GM23338 (cell line): Measurements from ENCODE around the gene C2orf66. TPM values are rescaled to one million over a fixed set of nuclear protein-coding genes. Genes with fewer than 3 reads are reported as not detected.
A peak's percentile ranks its signal among the peaks of the same experiment; 100 is the strongest.

Experiments used
- ATAC-seq: fragments of 200-7000 bp; cut with Tn5 transposase; 3 replicates; pipeline ENCODE4 v1.9.1; 2020
- DNase-seq: peaks from one replicate; pipeline ENCODE4 v3.0.0-alpha.2; 2015; ENCODE audit warnings: low spot score
- H2AFZ ChIP-seq: fragments of 200-600 bp; sonication (generic); 2 replicates; pipeline ENCODE4 v1.8.0; 2016; ENCODE audit warnings: antibody characterized with exemption, mild to moderate bottlenecking, moderate library complexity
- H3F3A ChIP-seq: fragments of 200-600 bp; sonication (generic); replicated peaks from 2 replicates; pipeline ENCODE4 v1.8.0; 2017; ENCODE audit warnings: antibody characterized with exemption, mixed run types, low read depth
- H3K27ac ChIP-seq: fragments of 200-600 bp; sonication (generic); 2 replicates; pipeline ENCODE4 v1.6.1; 2016; ENCODE audit warnings: low read depth
- H3K27me3 ChIP-seq: fragments of 200-600 bp; sonication (generic); 2 replicates; pipeline ENCODE4 v1.8.0; 2016; ENCODE audit warnings: mild to moderate bottlenecking, mixed run types, moderate library complexity; ENCODE audit not compliant: insufficient read depth
- H3K36me3 ChIP-seq: fragments of 200-600 bp; sonication (generic); 2 replicates; pipeline ENCODE4 v1.8.0; 2016; ENCODE audit warnings: mild to moderate bottlenecking; ENCODE audit not compliant: insufficient read depth
- H3K4me1 ChIP-seq: fragments of 200-600 bp; sonication (generic); 2 replicates; pipeline ENCODE4 v1.8.0; 2016; ENCODE audit warnings: mild to moderate bottlenecking, moderate library complexity; ENCODE audit not compliant: insufficient read depth
- H3K4me2 ChIP-seq: fragments of 200-600 bp; sonication (generic); 2 replicates; pipeline ENCODE4 v1.7.1; 2017; ENCODE audit warnings: mixed run types
- H3K4me3 ChIP-seq: fragments of 200-600 bp; sonication (generic); 2 replicates; pipeline ENCODE4 v1.6.1; 2016; ENCODE audit warnings: mixed run types
- H3K79me2 ChIP-seq: fragments of 200-600 bp; sonication (generic); replicated peaks from 2 replicates; pipeline ENCODE4 v1.8.0; 2017; ENCODE audit warnings: mild to moderate bottlenecking; ENCODE audit not compliant: insufficient read depth
- H3K9me2 ChIP-seq: fragments of 200-600 bp; sonication (generic); 2 replicates; pipeline ENCODE4 v1.8.0; 2017; ENCODE audit not compliant: insufficient read depth
- H4K20me1 ChIP-seq: fragments of 200-600 bp; sonication (generic); replicated peaks from 2 replicates; pipeline ENCODE4 v1.8.0; 2017; ENCODE audit warnings: mild to moderate bottlenecking; ENCODE audit not compliant: insufficient read depth
- H3K27ac Mint-ChIP-seq: 2 replicates; pipeline ENCODE4 v1.8.0; 2020; ENCODE audit warnings: inconsistent platforms, mild to moderate bottlenecking, moderate library complexity, mixed read lengths
- H3K27me3 Mint-ChIP-seq: 3 replicates; pipeline ENCODE4 v1.8.0; 2022; ENCODE audit warnings: low read depth, mild to moderate bottlenecking, moderate library complexity, mixed read lengths, inconsistent platforms; ENCODE audit not compliant: insufficient read depth, poor library complexity
- H3K36me3 Mint-ChIP-seq: 3 replicates; pipeline ENCODE4 v1.8.0; 2021; ENCODE audit warnings: low read depth, mild to moderate bottlenecking, inconsistent platforms, moderate library complexity, mixed read lengths
- H3K4me1 Mint-ChIP-seq: 3 replicates; pipeline ENCODE4 v1.8.0; 2020; ENCODE audit warnings: mild to moderate bottlenecking, inconsistent platforms, mixed read lengths
- H3K4me3 Mint-ChIP-seq: 3 replicates; pipeline ENCODE4 v1.8.0; 2021; ENCODE audit warnings: moderate library complexity, mild to moderate bottlenecking, inconsistent platforms, mixed read lengths
- H3K9me3 Mint-ChIP-seq: 3 replicates; pipeline ENCODE4 v1.8.0; 2020; ENCODE audit warnings: moderate library complexity, mild to moderate bottlenecking, inconsistent platforms, mixed read lengths
- EZH2phosphoT487 ChIP-seq: fragments of 200-600 bp; sonication (generic); IDR thresholded peaks from one replicate; pipeline ENCODE4 v1.8.1; 2018; ENCODE audit warnings: antibody characterized with exemption; ENCODE audit not compliant: unreplicated experiment
- JUNB ChIP-seq: IDR thresholded peaks from one replicate; pipeline ENCODE4 v1.6.1; 2016; ENCODE audit warnings: antibody characterized with exemption; ENCODE audit not compliant: unreplicated experiment
- NANOG ChIP-seq: IDR thresholded peaks from 2 replicates; pipeline ENCODE4 v1.6.1; 2016; ENCODE audit warnings: antibody characterized with exemption, borderline replicate concordance
- POLR2AphosphoS5 ChIP-seq: IDR thresholded peaks from 2 replicates; pipeline ENCODE4 v1.6.1; 2016; ENCODE audit warnings: antibody characterized with exemption, low read depth
- REST ChIP-seq: IDR thresholded peaks from one replicate; pipeline ENCODE4 v1.6.1; 2018; ENCODE audit warnings: antibody characterized with exemption; ENCODE audit not compliant: unreplicated experiment
- STAT1 ChIP-seq: IDR thresholded peaks from one replicate; pipeline ENCODE4 v1.6.1; 2016; ENCODE audit warnings: antibody characterized with exemption; ENCODE audit not compliant: unreplicated experiment
- ZNF114 ChIP-seq: fragments of 250-450 bp; sonication (Bioruptor Pico); IDR thresholded peaks from 2 replicates; pipeline ENCODE4 v1.5.0; 2020; ENCODE audit warnings: mild to moderate bottlenecking, moderate library complexity
- polyA plus RNA-seq: library from polyadenylated mRNA; unstranded; fragments of >200 nt; fragmentation: Nextera tagmentation; extraction: Ambion mirVana; gene quantifications from 2 replicates; pipeline ENCODE4 v1.2.1, GENCODE V29; 2016
- total RNA-seq: library from RNA; depleted of rRNA; stranded (reverse); fragments of >200 nt; shearing (Covaris generic); gene quantifications from 2 replicates; pipeline ENCODE4 v1.2.3, GENCODE V29; 2014
- TF ChIP-seq, protein P1 (sequence below), 2 experiments: fragments of 200-600 bp in 1 of 2; sonication (generic) in 1 of 2; conservative IDR thresholded peaks; 2 replicates each; pipeline versions ENCODE4 v1.5.1 to v1.6.1; 2016 to 2017; ENCODE audit warnings: antibody characterized with exemption in 2 of 2, low read depth in 2 of 2, mild to moderate bottlenecking in 2 of 2, moderate library complexity in 1 of 2

Gene C2orf66
- total and polyA plus RNA-seq, 2 experiments from 2014 or later: not detected

- H3K27ac ChIP-seq: peak overlapping the region; percentile 86
Observed at GRCh38 chr2:196798980-196799379, 10.2 kb downstream of the C2orf66 start.

GRCh38 chr2:196792865-196793264 is 16.3 kb downstream of the C2orf66 start:
- no peak overlapping the region for H3K4me3 ChIP-seq
- H2AFZ ChIP-seq: no peak overlapping the region
- H3K79me2 ChIP-seq: no peaks in the 10 kb centered on the region; the same call in 1 of the 2 replicates
- H4K20me1 ChIP-seq: 0 out of 2 replicates have a peak, but pooled peaks cover 8% of the 10 kb centered on the region
- Mint-ChIP-seq H3K4me3 (no peak overlapping the region), H3K4me1 (no peaks in the 10 kb centered on the region), H3K27me3 (no peaks in the 10 kb centered on the region), H3K27ac (0 out of 2 replicates have a peak overlapping the region, but pooled peaks have one; percentile 12), H3K36me3 (peaks cover 53% of the 10 kb centered on the region), H3K9me3 (no peaks in the 10 kb centered on the region)
- ATAC-seq: no peak
- no peak overlapping the region for H3K27ac ChIP-seq
- H3K4me2 ChIP-seq: no peak overlapping the region
- H3K27me3 ChIP-seq: no peaks in the 10 kb centered on the region
- H3K4me1 ChIP-seq: no peaks in the 10 kb centered on the region
- no peaks in the 10 kb centered on the region for H3K9me2 ChIP-seq
- no peak for DNase-seq
- peaks cover 67% of the 10 kb centered on the region for H3K36me3 ChIP-seq
- H3F3A ChIP-seq: no peaks in the 10 kb centered on the region
- TF ChIP-seq STAT1 (no peak), ZNF114 (CRISPR knock-in tag) (no peak), REST (no peak), NANOG (no peak), EZH2phosphoT487 (no peak)
- TF ChIP-seq, protein P1, sequence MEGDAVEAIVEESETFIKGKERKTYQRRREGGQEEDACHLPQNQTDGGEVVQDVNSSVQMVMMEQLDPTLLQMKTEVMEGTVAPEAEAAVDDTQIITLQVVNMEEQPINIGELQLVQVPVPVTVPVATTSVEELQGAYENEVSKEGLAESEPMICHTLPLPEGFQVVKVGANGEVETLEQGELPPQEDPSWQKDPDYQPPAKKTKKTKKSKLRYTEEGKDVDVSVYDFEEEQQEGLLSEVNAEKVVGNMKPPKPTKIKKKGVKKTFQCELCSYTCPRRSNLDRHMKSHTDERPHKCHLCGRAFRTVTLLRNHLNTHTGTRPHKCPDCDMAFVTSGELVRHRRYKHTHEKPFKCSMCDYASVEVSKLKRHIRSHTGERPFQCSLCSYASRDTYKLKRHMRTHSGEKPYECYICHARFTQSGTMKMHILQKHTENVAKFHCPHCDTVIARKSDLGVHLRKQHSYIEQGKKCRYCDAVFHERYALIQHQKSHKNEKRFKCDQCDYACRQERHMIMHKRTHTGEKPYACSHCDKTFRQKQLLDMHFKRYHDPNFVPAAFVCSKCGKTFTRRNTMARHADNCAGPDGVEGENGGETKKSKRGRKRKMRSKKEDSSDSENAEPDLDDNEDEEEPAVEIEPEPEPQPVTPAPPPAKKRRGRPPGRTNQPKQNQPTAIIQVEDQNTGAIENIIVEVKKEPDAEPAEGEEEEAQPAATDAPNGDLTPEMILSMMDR (conservative IDR thresholded peaks at IDR 0.05; ENCODE audit: low read depth in 2 of 2): no peak

More at GRCh38 chr2:196798980-196799379, 10.2 kb downstream of the C2orf66 start:
- H3K9me2 ChIP-seq: no peaks in the 10 kb centered on the region
- DNase-seq (no peak), ATAC-seq (no peak)
- Mint-ChIP-seq H3K4me3 (peak overlapping the region; percentile 96), H3K9me3 (no peaks in the 10 kb centered on the region), H3K36me3 (peaks cover 17% of the 10 kb centered on the region; the same call in 2 of the 3 replicates), H3K27ac (peak overlapping the region; percentile 94; the same call in 1 of the 2 replicates), H3K4me1 (peaks cover 2% of the 10 kb centered on the region; the same call in 2 of the 3 replicates), H3K27me3 (peaks cover 3% of the 10 kb centered on the region)
- peak overlapping the region; percentile 69 for H3K4me3 ChIP-seq
- H3K36me3 ChIP-seq: peaks cover 20% of the 10 kb centered on the region
- peak overlapping the region; percentile 96 for H2AFZ ChIP-seq
- no peaks in the 10 kb centered on the region; the same call in 1 of the 2 replicates for H3K27me3 ChIP-seq
- TF ChIP-seq JUNB (no peak), REST (no peak), POLR2AphosphoS5 (no peak)
- no peaks in the 10 kb centered on the region for H3F3A ChIP-seq
- peaks cover 7% of the 10 kb centered on the region for H3K79me2 ChIP-seq
- peak overlapping the region; percentile 93 for H3K4me2 ChIP-seq
- H4K20me1 ChIP-seq: no peaks in the 10 kb centered on the region
- H3K4me1 ChIP-seq: peaks cover 5% of the 10 kb centered on the region; the same call in 1 of the 2 replicates
